ENCODE measurements around the gene GIMAP1. TPM values are rescaled to one million over a fixed set of nuclear protein-coding genes. Genes with fewer than 3 reads are reported as not detected.

The GIMAP1 gene
- total and polyA plus RNA-seq, 5 donors = 3.3 to 7.8 (median 4.9) TPM

DNA sequence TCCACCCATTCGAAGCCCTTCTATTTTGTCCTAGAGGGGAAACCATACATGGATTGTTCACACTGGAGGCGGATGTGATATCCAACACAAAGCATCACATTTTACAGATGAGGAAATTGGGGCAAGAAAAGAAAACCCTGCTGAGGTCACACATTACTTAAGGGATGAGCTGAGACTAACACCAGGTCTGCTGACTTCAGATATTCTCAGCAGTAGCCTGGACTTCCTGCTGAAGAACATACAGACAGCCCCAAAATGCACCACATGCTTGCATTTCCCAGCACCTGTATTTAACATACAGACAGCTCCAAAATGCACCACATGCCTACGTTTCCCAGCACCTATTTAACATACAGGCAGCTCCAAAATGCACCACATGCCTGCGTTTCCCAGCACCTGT lies 32.0 kb downstream of the GIMAP1 start:
- Histone ChIP-seq H3K4me1 (ENCODE audit: control insufficient read depth, insufficient read depth, low read length) (peaks cover 3% of the 10 kb centered on the region), H3K4me3 (ENCODE audit: low read length) (no peak overlapping the region), H3K9me3 (ENCODE audit: control insufficient read depth, low read length) (no peaks in the 10 kb centered on the region), H3K27me3 (ENCODE audit: control insufficient read depth, insufficient read depth) (no peaks in the 10 kb centered on the region), H3K27ac (ENCODE audit: low read length) (no peak overlapping the region)
- DNase-seq (no peak), ATAC-seq (no peak)
- WGBS = 79% methylated on average over 4 of the region's 4 CpGs
- intact Hi-C loops (cut with DNase I) = no loop called here

DNA sequence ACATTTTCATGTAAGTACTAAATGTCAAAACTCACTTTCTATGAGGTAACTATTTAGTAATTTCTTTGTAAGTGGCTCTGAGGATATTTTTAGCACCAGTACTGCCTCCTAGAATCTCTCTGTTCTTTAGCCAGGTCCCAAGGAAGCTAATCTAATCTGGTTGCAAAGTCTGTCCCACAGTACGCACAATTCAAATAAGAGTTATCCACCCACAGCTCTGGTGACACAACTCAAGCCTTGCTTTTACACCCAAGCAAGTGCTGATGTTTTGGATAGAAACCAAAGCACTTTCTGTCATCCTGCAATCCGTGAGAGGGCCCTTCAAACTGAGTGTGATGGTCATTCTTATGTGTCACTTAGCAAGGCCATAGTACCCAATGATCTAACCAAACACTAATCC lies 35.3 kb downstream of the GIMAP1 start:
- Histone ChIP-seq H3K9me3 (ENCODE audit: control insufficient read depth, low read length) (no peaks in the 10 kb centered on the region), H3K27me3 (ENCODE audit: control insufficient read depth, insufficient read depth) (no peaks in the 10 kb centered on the region), H3K4me1 (ENCODE audit: control insufficient read depth, insufficient read depth, low read length) (peaks cover 9% of the 10 kb centered on the region), H3K4me3 (ENCODE audit: low read length) (no peak overlapping the region), H3K27ac (ENCODE audit: low read length) (peak overlapping the region; percentile 72)
- WGBS = 13% methylated on average over 2 of the region's 2 CpGs
- DNase-seq (no peak), ATAC-seq (peak; percentile 87 to 89)
- intact Hi-C loops (cut with DNase I) = loop anchor here in 1 of 4 donors (10.0 kb wide), 1 partner anchor 127 kb away; no protein-coding TSS in a partner anchor

DNA sequence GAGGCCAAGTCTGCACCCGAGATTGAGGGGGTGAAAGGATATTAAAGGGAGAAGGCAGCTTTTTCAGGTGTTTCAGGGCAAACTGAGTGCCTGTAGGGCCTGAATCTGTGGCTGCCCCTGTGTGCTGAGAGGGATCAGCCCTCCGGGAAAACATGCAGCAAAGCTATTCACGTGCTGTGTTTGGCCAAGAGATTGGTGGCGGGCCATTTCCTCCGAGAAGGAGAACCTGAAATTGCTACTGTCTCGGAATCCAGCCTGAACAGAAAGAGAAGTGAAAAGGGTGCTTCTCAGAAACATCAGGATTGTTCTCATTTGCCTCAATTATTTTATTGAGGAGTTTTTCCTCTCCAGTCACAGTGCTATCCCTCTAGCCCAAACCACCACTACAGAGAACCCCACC lies 36.8 kb downstream of the GIMAP1 start:
- Histone ChIP-seq H3K4me1 (ENCODE audit: control insufficient read depth, insufficient read depth, low read length) (peaks cover 9% of the 10 kb centered on the region), H3K4me3 (ENCODE audit: low read length) (no peak overlapping the region), H3K27me3 (ENCODE audit: control insufficient read depth, insufficient read depth) (no peaks in the 10 kb centered on the region), H3K27ac (ENCODE audit: low read length) (no peak overlapping the region), H3K9me3 (ENCODE audit: control insufficient read depth, low read length) (no peaks in the 10 kb centered on the region)
- WGBS = 49% methylated on average over 6 of the region's 6 CpGs
- DNase-seq (peak in 2 of 3 donors; percentile 49 to 57), ATAC-seq (no peak)
- intact Hi-C loops (cut with DNase I) = loop anchor here in 1 of 4 donors (10.0 kb wide), 1 partner anchor 128 kb away; no protein-coding TSS in a partner anchor

DNA sequence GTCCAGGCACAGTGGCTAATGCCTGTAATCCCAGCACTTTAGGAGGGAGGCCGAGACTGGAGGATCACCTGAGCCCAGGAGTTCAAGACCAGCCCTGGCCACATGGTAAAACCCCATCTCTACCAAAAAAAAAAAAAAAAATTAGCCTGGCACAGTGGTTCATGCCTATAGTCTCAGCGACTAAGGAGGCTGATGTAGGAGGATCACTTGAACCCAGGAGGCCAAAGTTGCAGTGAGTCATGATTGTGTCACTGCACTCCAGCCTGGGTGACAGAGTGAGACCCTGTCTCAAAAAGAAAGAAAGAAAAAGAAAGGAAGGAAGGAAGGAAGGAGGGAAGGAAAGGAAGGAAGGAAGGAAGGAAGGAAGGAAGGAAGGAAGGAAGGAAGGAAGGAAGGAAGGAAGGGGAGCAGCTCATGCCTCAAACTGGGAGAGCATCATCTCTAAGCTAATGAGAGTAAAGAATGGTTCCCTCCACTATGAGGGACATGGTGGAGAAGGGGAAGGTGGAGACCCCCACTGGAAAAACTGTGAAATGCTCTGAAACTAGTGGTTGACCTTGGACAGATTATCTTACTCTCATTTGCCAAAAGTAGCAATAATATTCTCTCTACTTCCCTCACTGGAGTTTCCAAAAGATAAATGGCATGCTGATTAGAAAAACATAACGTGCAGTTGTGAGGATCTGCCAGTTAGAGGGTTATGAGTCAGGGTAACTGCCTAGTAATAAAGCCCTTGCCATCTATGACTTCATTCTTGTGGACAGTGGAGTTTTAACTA lies 37.6 kb downstream of the GIMAP1 start:
- Histone ChIP-seq H3K27ac (ENCODE audit: low read length) (peak overlapping the region; percentile 5), H3K4me3 (ENCODE audit: low read length) (no peak overlapping the region), H3K4me1 (ENCODE audit: control insufficient read depth, insufficient read depth, low read length) (peaks cover 9% of the 10 kb centered on the region), H3K27me3 (ENCODE audit: control insufficient read depth, insufficient read depth) (no peaks in the 10 kb centered on the region), H3K9me3 (ENCODE audit: control insufficient read depth, low read length) (no peaks in the 10 kb centered on the region)
- ATAC-seq (peak; percentile 54 to 71), DNase-seq (no peak)
- intact Hi-C loops (cut with DNase I) = loop anchor here in 2 of 4 donors (2.0 to 10.0 kb wide), 2 partner anchors 129 to 303 kb away; partner anchors contain the start of gene GIMAP8 (in 1 of the 2)
- 42% methylated on average over 3 of the region's 3 CpGs for WGBS

DNA sequence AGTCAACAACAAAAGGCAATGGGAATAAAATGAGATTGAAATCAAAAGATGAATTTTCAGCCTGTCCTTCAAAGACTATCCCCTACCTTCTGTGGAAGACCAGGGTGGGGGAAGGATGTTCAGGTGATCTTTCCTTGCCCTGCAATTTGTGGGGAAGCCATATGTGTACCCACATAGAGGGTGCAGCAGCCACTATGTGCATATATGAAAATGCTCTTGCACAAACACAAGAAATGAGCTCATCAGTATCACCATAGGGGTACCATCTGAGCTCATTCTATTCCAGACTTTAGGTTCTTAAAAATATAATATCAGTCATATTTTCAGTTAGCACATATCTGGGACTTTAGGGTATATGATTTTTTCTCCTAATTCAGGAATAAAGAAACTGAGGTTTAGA lies 38.5 kb downstream of the GIMAP1 start:
- H3K27ac ChIP-seq (ENCODE audit: low read length) = peak overlapping the region; percentile 81
- intact Hi-C loops (cut with DNase I) = loop anchor here in 3 of 4 donors (2.0 to 10.0 kb wide), 3 partner anchors 130 to 308 kb away; partner anchors contain the start of gene GIMAP8 (in 1 of the 3)
- ATAC-seq = no peak
- peaks cover 9% of the 10 kb centered on the region for H3K4me1 ChIP-seq (ENCODE audit: control insufficient read depth, insufficient read depth, low read length)
- no peaks in the 10 kb centered on the region for H3K27me3 ChIP-seq (ENCODE audit: control insufficient read depth, insufficient read depth)
- H3K4me3 ChIP-seq (ENCODE audit: low read length) = no peak overlapping the region
- no peaks in the 10 kb centered on the region for H3K9me3 ChIP-seq (ENCODE audit: control insufficient read depth, low read length)
- no peak for DNase-seq

DNA sequence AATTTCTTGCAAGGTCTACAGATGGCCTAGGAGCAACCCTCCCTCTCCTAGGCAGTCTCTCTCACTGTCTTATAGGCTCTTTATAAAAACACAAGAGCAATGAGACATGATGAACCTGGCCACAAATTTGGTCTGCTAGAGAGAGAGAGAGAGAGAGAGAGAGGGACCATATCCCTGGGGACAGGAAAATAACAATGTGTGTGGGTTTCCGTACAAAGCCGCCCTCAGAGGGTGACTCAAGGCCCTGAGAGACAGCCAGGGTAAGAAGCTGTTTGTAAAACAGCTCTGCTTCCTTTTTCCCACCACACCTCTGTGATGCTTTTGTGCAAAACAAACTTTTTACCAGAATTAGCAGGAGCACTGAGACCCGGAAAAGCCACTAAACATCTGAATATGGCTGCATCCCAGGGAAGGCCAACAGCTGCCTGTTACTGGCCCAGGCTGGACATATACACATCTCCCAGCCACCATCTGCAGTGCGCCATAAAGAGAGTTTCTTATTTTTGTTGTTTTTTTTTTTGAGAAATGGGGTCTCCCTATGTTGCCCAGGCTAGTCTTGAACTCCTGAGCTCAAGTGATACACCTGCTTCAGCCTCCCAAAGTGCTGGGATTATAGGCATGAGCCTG lies 39.2 kb downstream of the GIMAP1 start:
- H3K4me1 ChIP-seq (ENCODE audit: control insufficient read depth, insufficient read depth, low read length) = peaks cover 9% of the 10 kb centered on the region
- no peaks in the 10 kb centered on the region for H3K9me3 ChIP-seq (ENCODE audit: control insufficient read depth, low read length)
- peak overlapping the region; percentile 81 for H3K27ac ChIP-seq (ENCODE audit: low read length)
- WGBS = 53% methylated on average over 4 of the region's 4 CpGs
- intact Hi-C loops (cut with DNase I) = loop anchor here in 3 of 4 donors (2.0 to 10.0 kb wide), 3 partner anchors 131 to 308 kb away; partner anchors contain the start of gene GIMAP8 (in 1 of the 3)
- ATAC-seq (peak; percentile 64 to 79), DNase-seq (peak in 2 of 3 donors; percentile 37 to 40)
- H3K4me3 ChIP-seq (ENCODE audit: low read length) = no peak overlapping the region
- H3K27me3 ChIP-seq (ENCODE audit: control insufficient read depth, insufficient read depth) = no peaks in the 10 kb centered on the region

DNA sequence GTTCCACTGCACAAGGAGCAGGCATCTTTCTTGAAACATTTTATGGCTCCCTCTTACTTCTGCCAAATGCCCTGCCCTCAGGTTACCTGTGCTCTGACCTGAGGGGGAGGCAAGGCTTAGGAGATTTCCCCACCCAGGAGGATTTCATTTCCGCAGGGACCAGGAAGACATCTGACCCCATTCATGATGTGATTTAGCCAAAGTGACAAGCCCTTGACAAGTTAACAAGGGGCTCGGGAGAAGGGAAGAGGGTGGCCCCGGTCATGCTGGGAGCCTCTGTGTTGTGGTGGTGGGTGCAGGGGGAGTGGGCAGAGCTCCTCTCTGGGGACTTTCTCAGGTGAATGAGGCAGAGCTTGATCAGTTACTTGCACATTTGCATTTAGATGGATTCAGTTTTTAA lies 39.8 kb downstream of the GIMAP1 start:
- Histone ChIP-seq H3K9me3 (ENCODE audit: control insufficient read depth, low read length) (no peaks in the 10 kb centered on the region), H3K4me1 (ENCODE audit: control insufficient read depth, insufficient read depth, low read length) (peaks cover 9% of the 10 kb centered on the region), H3K4me3 (ENCODE audit: low read length) (no peak overlapping the region), H3K27ac (ENCODE audit: low read length) (peak overlapping the region; percentile 81), H3K27me3 (ENCODE audit: control insufficient read depth, insufficient read depth) (no peaks in the 10 kb centered on the region)
- WGBS = 60% methylated on average over 3 of the region's 3 CpGs
- ATAC-seq (no peak), DNase-seq (no peak)
- intact Hi-C loops (cut with DNase I) = loop anchor here in 2 of 4 donors (5.0 to 10.0 kb wide), 2 partner anchors 131 to 309 kb away; no protein-coding TSS in a partner anchor

DNA sequence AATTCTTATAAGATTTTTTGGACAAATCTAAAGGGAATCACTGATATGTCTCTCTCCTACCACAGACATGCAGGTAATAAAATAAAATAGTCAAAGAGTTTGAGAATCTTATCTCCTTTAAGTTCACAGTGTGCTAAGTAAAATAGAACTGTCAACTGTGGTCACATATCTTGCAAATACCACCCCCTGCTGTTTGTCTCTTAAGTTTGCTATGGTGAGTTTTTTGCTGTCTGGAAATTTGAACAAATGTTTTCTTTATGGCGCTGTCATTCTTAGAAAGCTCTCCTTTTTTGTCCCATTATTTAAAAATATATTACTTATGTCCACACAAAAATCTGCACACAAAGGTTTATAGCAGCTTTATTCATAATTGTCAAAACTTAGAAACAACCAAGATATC lies 40.4 kb downstream of the GIMAP1 start:
- ATAC-seq (peak in 1 of 2 donors; percentile 17), DNase-seq (no peak)
- Histone ChIP-seq H3K4me3 (ENCODE audit: low read length) (no peak overlapping the region), H3K4me1 (ENCODE audit: control insufficient read depth, insufficient read depth, low read length) (peaks cover 9% of the 10 kb centered on the region), H3K9me3 (ENCODE audit: control insufficient read depth, low read length) (no peaks in the 10 kb centered on the region), H3K27me3 (ENCODE audit: control insufficient read depth, insufficient read depth) (no peaks in the 10 kb centered on the region), H3K27ac (ENCODE audit: low read length) (no peak overlapping the region)
- intact Hi-C loops (cut with DNase I) = loop anchor here in 2 of 4 donors (5.0 to 10.0 kb wide), 2 partner anchors 132 to 310 kb away; no protein-coding TSS in a partner anchor
- WGBS = 44% methylated on average over 1 of the region's 1 CpG

DNA sequence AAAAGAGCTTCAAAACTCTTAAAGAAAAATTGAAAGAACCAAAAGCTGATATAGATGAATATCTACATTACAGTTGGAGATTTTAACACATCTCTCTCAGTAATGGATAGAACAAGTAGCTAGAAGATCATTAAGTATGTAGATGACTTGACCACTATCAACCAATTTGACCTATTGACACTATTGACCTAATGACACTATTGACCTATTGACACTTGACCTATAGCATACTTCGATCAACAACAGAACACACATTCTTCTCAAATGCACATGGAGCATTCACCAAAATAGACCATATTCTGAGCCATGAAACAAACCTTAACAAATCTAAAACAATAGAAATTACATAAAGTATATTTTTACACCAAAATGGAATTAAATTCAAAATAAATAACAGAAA lies 43.1 kb downstream of the GIMAP1 start:
- ATAC-seq = no peak
- Histone ChIP-seq H3K4me3 (ENCODE audit: low read length) (no peak overlapping the region), H3K27ac (ENCODE audit: low read length) (no peak overlapping the region), H3K4me1 (ENCODE audit: control insufficient read depth, insufficient read depth, low read length) (peaks cover 6% of the 10 kb centered on the region), H3K27me3 (ENCODE audit: control insufficient read depth, insufficient read depth) (no peaks in the 10 kb centered on the region), H3K9me3 (ENCODE audit: control insufficient read depth, low read length) (no peaks in the 10 kb centered on the region)
- no peak for DNase-seq
- 72% methylated on average over 1 of the region's 1 CpG for WGBS
- intact Hi-C loops (cut with DNase I) = loop anchor here in 2 of 4 donors (5.0 to 10.0 kb wide), 2 partner anchors 135 to 312 kb away; no protein-coding TSS in a partner anchor

DNA sequence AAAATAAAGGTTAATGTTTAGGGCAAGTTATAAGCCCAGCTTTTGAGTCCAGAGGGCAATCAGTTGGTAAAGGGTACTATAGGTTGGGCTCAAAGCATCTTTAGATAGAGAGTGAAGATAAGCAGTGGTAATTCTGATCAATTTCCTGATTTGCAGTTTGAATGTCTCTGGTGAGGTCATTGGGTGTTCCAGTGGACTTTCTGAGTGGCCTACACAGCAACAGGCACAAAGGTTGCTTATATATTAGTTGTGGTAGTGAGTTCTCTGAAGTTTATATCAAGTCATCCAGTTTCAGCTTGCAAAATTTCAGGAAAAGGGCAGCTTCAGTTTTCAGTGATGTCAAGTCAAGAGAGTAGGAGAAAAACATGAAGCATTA lies 49.9 kb downstream of the GIMAP1 start:
- DNase-seq = no peak
- ATAC-seq = peak in 1 of 2 donors; percentile 53
- H3K27ac ChIP-seq (ENCODE audit: low read length) = no peak overlapping the region
- H3K4me1 ChIP-seq (ENCODE audit: control insufficient read depth, insufficient read depth, low read length) = no peaks in the 10 kb centered on the region
- no peak overlapping the region for H3K4me3 ChIP-seq (ENCODE audit: low read length)
- H3K27me3 ChIP-seq (ENCODE audit: control insufficient read depth, insufficient read depth) = no peaks in the 10 kb centered on the region
- intact Hi-C loops (cut with DNase I) = no loop called here
- H3K9me3 ChIP-seq (ENCODE audit: control insufficient read depth, low read length) = no peaks in the 10 kb centered on the region

DNA sequence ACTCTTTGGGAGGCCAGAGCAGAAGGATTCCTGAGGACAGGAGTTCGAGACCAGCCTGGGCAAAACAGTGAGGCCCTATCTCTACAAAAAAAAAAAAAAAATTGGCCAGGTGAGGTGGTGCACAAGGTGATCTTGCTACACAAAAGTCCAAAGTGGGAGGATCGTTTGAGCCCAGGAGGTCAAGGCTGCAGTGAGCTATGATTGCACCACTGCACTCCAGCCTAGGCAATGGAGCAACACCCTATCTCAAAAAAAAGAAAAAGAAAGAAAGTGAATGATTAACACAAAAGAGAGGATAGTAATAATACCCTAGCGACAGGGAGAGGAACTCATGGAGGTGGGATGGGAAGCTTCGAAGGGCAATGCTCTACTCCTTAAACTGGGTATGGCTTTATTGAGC lies 53.4 kb downstream of the GIMAP1 start:
- no peaks in the 10 kb centered on the region for H3K4me1 ChIP-seq (ENCODE audit: control insufficient read depth, insufficient read depth, low read length)
- intact Hi-C loops (cut with DNase I) = loop anchor here in 3 of 4 donors (10.0 kb wide), 2 partner anchors 215 to 225 kb away; partner anchors contain the start of gene NOS3 (in 1 of the 3)
- DNase-seq (no peak), ATAC-seq (no peak)
- H3K9me3 ChIP-seq (ENCODE audit: control insufficient read depth, low read length) = no peaks in the 10 kb centered on the region
- WGBS = 90% methylated on average over 4 of the region's 4 CpGs
- H3K27ac ChIP-seq (ENCODE audit: low read length) = no peak overlapping the region
- H3K27me3 ChIP-seq (ENCODE audit: control insufficient read depth, insufficient read depth) = no peaks in the 10 kb centered on the region
- no peak overlapping the region for H3K4me3 ChIP-seq (ENCODE audit: low read length)

Measured in right cardiac atrium (tissue), 5 donors.